Stimulated activated CD8-positive, alpha-beta memory T cell treated with anti-CD3 and anti-CD28 coated beads, Interleukin-15, amount 100 ng/mL, for 48 hours (primary cell): ENCODE data around the gene MAN1A2.

Experiments
- DNase-seq, 2 donors: peaks; one replicate each; pipeline ENCODE4 v3.0.0-alpha.2; 2020; ENCODE audit warnings: low read depth in 2 of 2

The MAN1A2 gene

GRCh38 chr1:117359561-117360289 lies 7.5 kb upstream of the MAN1A2 start:
- DNase-seq: no peak

- no peak for DNase-seq
Measured at GRCh38 chr1:117362986-117363385, 4.3 kb upstream of the MAN1A2 start.

DNA sequence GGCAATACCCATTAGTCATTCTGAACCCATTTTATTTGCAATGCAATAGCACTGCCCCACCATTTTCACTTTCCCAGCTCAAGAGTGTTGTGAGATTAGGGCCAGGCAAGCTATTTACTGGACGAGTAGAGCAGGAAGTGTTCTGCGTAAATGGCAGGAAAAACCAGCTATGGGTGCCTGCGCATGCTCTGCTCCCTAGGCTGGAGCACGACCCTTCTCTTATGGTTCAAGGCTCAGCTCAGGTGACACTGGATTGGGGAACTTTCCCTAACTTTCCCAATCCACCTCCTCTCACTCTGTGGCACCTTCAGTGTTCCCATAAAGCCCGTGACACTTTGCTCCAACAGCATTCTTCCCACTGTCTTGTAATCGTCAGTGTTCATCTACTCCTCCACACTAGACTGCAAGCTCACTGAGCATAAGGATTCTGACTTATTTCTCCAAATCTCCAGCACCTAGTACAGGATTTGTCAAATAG lies 3.6 kb upstream of the MAN1A2 start:
- DNase-seq: no peak

DNA sequence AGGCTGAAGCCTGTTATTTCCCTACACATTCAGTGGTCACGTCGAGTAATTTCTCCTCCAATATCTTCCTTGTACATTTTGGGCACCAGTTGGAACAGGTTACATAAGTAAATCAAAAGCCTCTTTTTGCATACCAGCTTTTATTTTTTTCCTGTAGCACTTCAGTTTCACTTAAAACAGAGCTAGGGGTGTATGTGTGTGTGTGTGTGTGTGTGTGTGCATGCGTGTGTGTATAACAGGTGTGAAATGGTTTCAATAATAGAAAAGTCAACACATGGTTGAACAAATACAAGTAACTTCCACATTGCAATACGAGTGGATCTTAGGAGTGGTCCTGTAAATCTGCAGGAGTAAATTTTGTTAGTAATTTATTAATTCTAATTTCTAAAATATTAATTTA lies 3.0 kb upstream of the MAN1A2 start:
- DNase-seq: no peak

GRCh38 chr1:117365350-117366176 lies 1.7 kb upstream of the MAN1A2 start:
- no peak for DNase-seq

- DNase-seq: peak; percentile 73 to 77
Measured at GRCh38 chr1:117366177-117367045, 838 bp upstream of the MAN1A2 start.

- DNase-seq: no peak
Measured at GRCh38 chr1:117368116-117369108, 1.2 kb downstream of the MAN1A2 start.

- no peak for DNase-seq
Measured at GRCh38 chr1:117370071-117370470, 2.8 kb downstream of the MAN1A2 start.

GRCh38 chr1:117370509-117370908 lies 3.3 kb downstream of the MAN1A2 start:
- DNase-seq: no peak

DNA sequence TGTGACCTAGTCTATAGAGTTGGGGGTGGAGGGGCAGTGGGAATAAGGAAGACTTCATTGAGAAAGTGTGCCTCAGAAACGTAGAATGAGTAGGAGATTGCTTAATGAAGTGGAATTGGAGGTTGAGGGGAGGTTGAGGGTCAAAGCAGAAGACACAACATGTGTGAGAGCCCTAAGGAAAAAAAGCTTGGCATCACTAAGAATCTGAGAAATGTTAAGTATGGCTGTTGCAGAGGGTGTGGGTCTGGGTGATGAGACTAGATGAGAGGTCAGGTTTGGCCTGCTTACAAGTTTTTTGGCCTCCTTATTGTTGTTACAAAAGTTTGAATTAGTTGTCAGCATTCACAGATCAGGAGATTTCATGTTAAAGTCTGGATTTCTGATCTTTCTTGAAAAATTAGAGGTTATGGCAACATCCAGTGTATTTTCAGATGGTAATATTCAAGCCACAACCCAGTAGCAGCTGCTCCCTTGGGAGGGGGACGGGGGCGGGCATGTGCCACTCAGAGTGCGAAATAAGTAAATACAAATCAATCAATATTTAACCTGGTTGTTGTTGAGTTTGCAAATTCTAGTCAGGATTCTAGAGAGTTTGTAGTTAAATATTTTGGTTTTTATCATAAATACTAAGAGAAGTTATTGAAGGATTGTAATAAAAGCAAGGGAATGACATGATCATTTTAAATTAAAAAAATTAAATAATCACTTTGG lies 4.3 kb downstream of the MAN1A2 start:
- no peak for DNase-seq

DNA sequence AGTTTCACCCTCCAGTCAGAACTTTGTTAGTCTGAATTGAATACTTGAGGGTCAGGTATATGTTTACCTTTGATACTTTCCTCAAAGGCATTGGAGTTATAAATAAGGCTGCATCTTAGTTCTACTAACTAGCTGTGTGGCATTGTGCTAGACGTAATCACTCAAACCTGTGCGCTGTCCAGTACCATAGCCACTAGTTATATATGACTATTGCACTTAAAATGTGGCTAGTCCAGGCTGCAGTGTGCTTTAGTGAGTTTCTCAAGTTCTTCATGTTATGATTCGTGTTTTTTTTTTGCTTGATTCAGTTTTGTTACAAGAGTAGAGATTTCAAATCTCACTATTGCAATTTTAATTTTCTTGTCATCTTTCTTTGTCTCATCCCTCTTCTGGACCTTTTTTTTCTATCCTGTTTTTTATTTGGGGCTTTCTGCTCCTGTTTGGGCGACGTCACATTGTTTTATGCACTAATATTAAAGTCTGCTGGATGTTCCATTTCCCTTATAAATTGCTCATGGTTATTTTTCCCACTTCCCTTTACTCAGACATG lies 5.7 kb downstream of the MAN1A2 start:
- no peak for DNase-seq

GRCh38 chr1:117373932-117374331 lies 6.7 kb downstream of the MAN1A2 start:
- no peak for DNase-seq

DNA sequence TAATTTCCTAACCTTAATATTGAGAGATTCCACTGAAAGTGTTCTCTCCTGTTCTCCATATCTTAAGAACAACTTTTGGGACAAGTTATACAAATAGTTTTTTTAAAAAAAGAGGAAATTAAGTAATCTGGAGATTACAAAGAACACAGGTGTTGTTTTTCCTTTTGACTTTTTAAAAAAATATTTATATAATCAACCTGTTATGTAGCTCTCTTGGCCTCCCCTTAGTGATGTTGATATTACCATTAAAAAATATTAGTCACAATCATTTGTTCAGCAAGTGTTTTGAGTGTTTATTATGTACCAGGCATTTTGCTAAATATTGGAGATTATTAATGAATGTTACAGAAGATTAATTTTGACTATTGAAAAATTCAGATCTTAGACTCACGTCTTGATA lies 8.1 kb downstream of the MAN1A2 start:
- no peak for DNase-seq

GRCh38 chr1:117387060-117387633 lies 19.9 kb downstream of the MAN1A2 start:
- no peak for DNase-seq

GRCh38 chr1:117388328-117388727 lies 21.1 kb downstream of the MAN1A2 start:
- no peak for DNase-seq

GRCh38 chr1:117389284-117389683 lies 22.0 kb downstream of the MAN1A2 start:
- DNase-seq: no peak

DNA sequence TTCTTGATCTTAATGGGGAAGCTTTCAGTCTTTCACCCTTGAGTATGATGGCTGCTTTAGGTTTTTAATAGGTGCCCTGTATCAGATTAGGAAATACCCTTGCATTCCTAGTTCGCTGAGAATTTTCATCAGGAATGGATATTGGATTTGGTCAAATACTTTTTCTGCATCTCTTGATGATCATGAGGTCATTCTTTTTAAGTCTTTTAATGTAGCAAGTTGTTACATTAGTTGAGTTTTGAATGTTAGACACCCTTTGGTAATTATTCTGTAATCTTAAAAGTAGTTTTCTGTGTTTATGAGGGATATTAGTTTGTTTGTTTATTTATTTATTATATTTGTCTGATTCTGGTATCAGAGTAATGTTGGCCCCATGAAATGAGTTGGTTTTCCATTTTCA lies 22.5 kb downstream of the MAN1A2 start:
- DNase-seq: no peak

- no peak for DNase-seq
Measured at GRCh38 chr1:117392771-117393170, 25.5 kb downstream of the MAN1A2 start.

- no peak for DNase-seq
Measured at GRCh38 chr1:117396074-117396473, 28.8 kb downstream of the MAN1A2 start.

DNA sequence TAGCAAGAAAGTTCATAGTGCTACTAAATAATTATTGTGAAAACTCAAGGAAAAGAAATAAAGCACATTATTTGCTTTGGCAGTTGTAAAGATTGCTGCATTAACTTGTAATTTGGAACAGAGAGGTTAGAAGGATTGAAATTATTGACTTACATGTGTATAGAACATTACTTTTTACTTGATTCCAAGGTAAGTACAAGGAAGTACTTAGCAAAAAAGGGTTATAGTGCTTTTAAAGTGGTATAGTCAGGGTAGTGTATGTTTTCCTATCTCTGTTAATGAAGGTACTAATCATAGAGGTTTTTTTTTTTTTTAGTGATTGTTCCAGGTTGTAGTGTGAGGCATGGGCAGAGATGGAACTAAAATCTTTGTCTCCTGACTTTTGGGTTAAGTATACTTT lies 29.4 kb downstream of the MAN1A2 start:
- DNase-seq: no peak
